Nephron progenitor cell (in vitro differentiated cells): ENCODE data around the gene CPED1.

Experiments used
- DNase-seq: peaks from one replicate; pipeline ENCODE4 v3.0.0; 2021
- H3K27ac Mint-ChIP-seq: 2 replicates; pipeline ENCODE4 v1.8.0; 2021; ENCODE audit warnings: mild to moderate bottlenecking, moderate library complexity, mixed read lengths
- H3K27me3 Mint-ChIP-seq: 2 replicates; pipeline ENCODE4 v1.8.0; 2021; ENCODE audit warnings: mild to moderate bottlenecking, low read depth, mixed read lengths; ENCODE audit not compliant: poor library complexity
- H3K36me3 Mint-ChIP-seq: 2 replicates; pipeline ENCODE4 v1.8.0; 2021; ENCODE audit warnings: low read depth, mixed read lengths
- H3K4me1 Mint-ChIP-seq: 2 replicates; pipeline ENCODE4 v1.8.0; 2021; ENCODE audit warnings: mixed read lengths
- H3K4me3 Mint-ChIP-seq: 2 replicates; pipeline ENCODE4 v1.8.0; 2021; ENCODE audit warnings: mild to moderate bottlenecking, moderate library complexity, mixed read lengths
- H3K9me3 Mint-ChIP-seq: 2 replicates; pipeline ENCODE4 v1.8.0; 2021; ENCODE audit warnings: mild to moderate bottlenecking, moderate library complexity, mixed read lengths
- CTCF ChIP-seq: fragments of 200-600 bp; sonication (generic); IDR thresholded peaks from 2 replicates; pipeline ENCODE4 v1.5.0; 2021; ENCODE audit warnings: antibody characterized with exemption

Gene CPED1

GRCh38 chr7:121083138-121083789 is 94.8 kb downstream of the CPED1 start:
- Mint-ChIP-seq H3K27ac (no peak overlapping the region), H3K36me3 (no peaks in the 10 kb centered on the region), H3K4me1 (no peaks in the 10 kb centered on the region), H3K4me3 (no peak overlapping the region), H3K9me3 (no peaks in the 10 kb centered on the region), H3K27me3 (peaks cover 6% of the 10 kb centered on the region)
- TF ChIP-seq CTCF, result no peak
- no peak for DNase-seq

- Mint-ChIP-seq H3K4me3 (no peak overlapping the region), H3K27ac (no peak overlapping the region), H3K4me1 (no peaks in the 10 kb centered on the region), H3K9me3 (no peaks in the 10 kb centered on the region), H3K36me3 (no peaks in the 10 kb centered on the region), H3K27me3 (peaks cover 5% of the 10 kb centered on the region)
- TF ChIP-seq CTCF, result no peak
- no peak for DNase-seq
Observed at GRCh38 chr7:121083790-121084251, 95.3 kb downstream of the CPED1 start.

GRCh38 chr7:121084256-121084655 is 95.7 kb downstream of the CPED1 start:
- DNase-seq, result no peak
- no peak overlapping the region for H3K27ac Mint-ChIP-seq
- TF ChIP-seq CTCF, result no peak
- H3K4me1 Mint-ChIP-seq, result no peaks in the 10 kb centered on the region
- no peaks in the 10 kb centered on the region for H3K9me3 Mint-ChIP-seq
- no peaks in the 10 kb centered on the region for H3K36me3 Mint-ChIP-seq
- H3K4me3 Mint-ChIP-seq, result no peak overlapping the region
- peaks cover 3% of the 10 kb centered on the region for H3K27me3 Mint-ChIP-seq

- no peaks in the 10 kb centered on the region for H3K36me3 Mint-ChIP-seq
- peaks cover 3% of the 10 kb centered on the region for H3K27me3 Mint-ChIP-seq
- H3K27ac Mint-ChIP-seq, result no peak overlapping the region
- DNase-seq, result no peak
- no peak overlapping the region for H3K4me3 Mint-ChIP-seq
- no peaks in the 10 kb centered on the region for H3K4me1 Mint-ChIP-seq
- H3K9me3 Mint-ChIP-seq, result no peaks in the 10 kb centered on the region
- no peak for TF ChIP-seq CTCF
Observed at GRCh38 chr7:121084748-121085336, 96.3 kb downstream of the CPED1 start.

GRCh38 chr7:121085922-121086321 is 97.4 kb downstream of the CPED1 start:
- no peak overlapping the region for H3K4me3 Mint-ChIP-seq
- DNase-seq, result no peak
- no peak overlapping the region for H3K27ac Mint-ChIP-seq
- TF ChIP-seq CTCF, result no peak
- no peaks in the 10 kb centered on the region for H3K4me1 Mint-ChIP-seq
- H3K36me3 Mint-ChIP-seq, result no peaks in the 10 kb centered on the region
- no peaks in the 10 kb centered on the region for H3K9me3 Mint-ChIP-seq
- H3K27me3 Mint-ChIP-seq, result peaks cover 3% of the 10 kb centered on the region

GRCh38 chr7:121088870-121089269 is 100.4 kb downstream of the CPED1 start:
- TF ChIP-seq CTCF, result no peak

More at GRCh38 chr7:121088870-121089269, 100.4 kb downstream of the CPED1 start:
- H3K4me3 Mint-ChIP-seq, result no peak overlapping the region
- no peaks in the 10 kb centered on the region for H3K36me3 Mint-ChIP-seq
- H3K27me3 Mint-ChIP-seq, result peaks cover 2% of the 10 kb centered on the region
- H3K4me1 Mint-ChIP-seq, result peaks cover 21% of the 10 kb centered on the region
- no peak overlapping the region for H3K27ac Mint-ChIP-seq
- no peak for DNase-seq
- no peaks in the 10 kb centered on the region for H3K9me3 Mint-ChIP-seq
